GM12874 (cell line): Measurements from ENCODE around the gene CYP1A1.

Experiments
- CTCF ChIP-seq: IDR thresholded peaks from 2 replicates; pipeline ENCODE4 v1.5.1; 2011; ENCODE audit warnings: low read depth, mild to moderate bottlenecking, control low read depth, low read length, moderate library complexity; ENCODE audit not compliant: insufficient read depth

Gene CYP1A1

GRCh38 chr15:74768099-74768770, 42.9 kb upstream of the CYP1A1 start:
- no peak for TF ChIP-seq CTCF

GRCh38 chr15:74767167-74768098, 42.1 kb upstream of the CYP1A1 start:
- no peak for TF ChIP-seq CTCF

GRCh38 chr15:74763416-74763815, 38.1 kb upstream of the CYP1A1 start:
- TF ChIP-seq CTCF: no peak

GRCh38 chr15:74762791-74763150, 37.4 kb upstream of the CYP1A1 start:
- no peak for TF ChIP-seq CTCF

GRCh38 chr15:74758736-74759135, 33.4 kb upstream of the CYP1A1 start:
- no peak for TF ChIP-seq CTCF

GRCh38 chr15:74754593-74755215, 29.4 kb upstream of the CYP1A1 start:
- TF ChIP-seq CTCF: no peak

GRCh38 chr15:74752531-74752930, 27.2 kb upstream of the CYP1A1 start:
- no peak for TF ChIP-seq CTCF
